ENCODE data around the gene CBLB. TPM values are rescaled to one million over a fixed set of nuclear protein-coding genes. Genes with fewer than 3 reads are reported as not detected.
A peak's percentile ranks its signal among the peaks of the same experiment; 100 is the strongest.

The CBLB gene
- total and polyA plus RNA-seq, 2 donors (not counting 1 experiment from before 2014, with no cell fraction given), result 26.9 to 28.5 TPM

GRCh38 chr3:105700575-105700974 is 168.2 kb downstream of the CBLB start:
- Histone ChIP-seq H3K4me3 (replicated peaks in 1 of 4; ENCODE audit: control extremely low read depth in 1 of 4, insufficient read depth in 1 of 4, low read depth in 3 of 4, low read length in 4 of 4) (no peak overlapping the region), H3K27ac (ENCODE audit: insufficient read depth, low read length) (no peak overlapping the region), H4K20me1 (ENCODE audit: control insufficient read depth, extremely low read depth, insufficient read depth, low read length) (no peaks in the 10 kb centered on the region), H3K4me2 (ENCODE audit: extremely low read depth, insufficient read depth, low read length) (no peak overlapping the region), H3K9ac (ENCODE audit: insufficient read depth, low read length) (no peak overlapping the region), H3K27me3 (ENCODE audit: control insufficient read depth, insufficient read depth, low read length) (no peaks in the 10 kb centered on the region), H3K4me1 (ENCODE audit: control insufficient read depth, extremely low read depth, insufficient read depth, low read length) (no peaks in the 10 kb centered on the region), H3K36me3 (ENCODE audit: control insufficient read depth, insufficient read depth, low read length) (no peaks in the 10 kb centered on the region), H2AFZ (ENCODE audit: low read length) (no peak overlapping the region), H3K79me2 (ENCODE audit: control insufficient read depth, insufficient read depth, low read length) (no peaks in the 10 kb centered on the region), H3K9me3 (ENCODE audit: control insufficient read depth, insufficient read depth, low read depth, low read length) (no peaks in the 10 kb centered on the region)
- no peak for TF ChIP-seq EZH2 (IDR thresholded peaks at IDR 0.05; ENCODE audit: low read length, missing control alignments)
- TF ChIP-seq, protein P1, sequence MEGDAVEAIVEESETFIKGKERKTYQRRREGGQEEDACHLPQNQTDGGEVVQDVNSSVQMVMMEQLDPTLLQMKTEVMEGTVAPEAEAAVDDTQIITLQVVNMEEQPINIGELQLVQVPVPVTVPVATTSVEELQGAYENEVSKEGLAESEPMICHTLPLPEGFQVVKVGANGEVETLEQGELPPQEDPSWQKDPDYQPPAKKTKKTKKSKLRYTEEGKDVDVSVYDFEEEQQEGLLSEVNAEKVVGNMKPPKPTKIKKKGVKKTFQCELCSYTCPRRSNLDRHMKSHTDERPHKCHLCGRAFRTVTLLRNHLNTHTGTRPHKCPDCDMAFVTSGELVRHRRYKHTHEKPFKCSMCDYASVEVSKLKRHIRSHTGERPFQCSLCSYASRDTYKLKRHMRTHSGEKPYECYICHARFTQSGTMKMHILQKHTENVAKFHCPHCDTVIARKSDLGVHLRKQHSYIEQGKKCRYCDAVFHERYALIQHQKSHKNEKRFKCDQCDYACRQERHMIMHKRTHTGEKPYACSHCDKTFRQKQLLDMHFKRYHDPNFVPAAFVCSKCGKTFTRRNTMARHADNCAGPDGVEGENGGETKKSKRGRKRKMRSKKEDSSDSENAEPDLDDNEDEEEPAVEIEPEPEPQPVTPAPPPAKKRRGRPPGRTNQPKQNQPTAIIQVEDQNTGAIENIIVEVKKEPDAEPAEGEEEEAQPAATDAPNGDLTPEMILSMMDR (conservative IDR thresholded peaks at IDR 0.05 in 1 of 2, IDR thresholded peaks at IDR 0.05 in 1 of 2; ENCODE audit: low read depth in 1 of 2, low read length in 2 of 2), result no peak
- DNase-seq (ENCODE audit: low read depth in 2 of 2), result no peak

DNA sequence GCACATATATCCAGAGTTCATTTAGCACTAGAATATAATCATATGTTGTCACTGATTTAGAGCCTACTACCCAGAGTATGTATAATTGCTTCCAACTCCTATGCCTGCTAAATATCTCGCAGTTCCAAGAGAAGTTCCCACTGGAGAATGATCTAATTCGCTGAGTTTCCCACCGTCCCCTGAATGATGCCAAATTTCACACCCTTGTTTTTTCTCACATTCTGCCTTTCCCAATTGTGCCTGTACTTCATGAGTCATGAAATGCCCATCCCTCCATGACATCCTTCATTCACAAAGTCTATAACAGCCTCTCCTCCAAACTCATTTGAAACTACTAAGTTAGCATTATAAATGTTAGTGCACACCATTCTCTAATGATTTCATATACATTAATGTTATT is 177.2 kb downstream of the CBLB start:
- Histone ChIP-seq H4K20me1 (ENCODE audit: control insufficient read depth, extremely low read depth, insufficient read depth, low read length) (no peaks in the 10 kb centered on the region), H3K4me3 (replicated peaks in 1 of 4; ENCODE audit: control extremely low read depth in 1 of 4, insufficient read depth in 1 of 4, low read depth in 3 of 4, low read length in 4 of 4) (no peak overlapping the region), H3K79me2 (ENCODE audit: control insufficient read depth, insufficient read depth, low read length) (no peaks in the 10 kb centered on the region), H3K9ac (ENCODE audit: insufficient read depth, low read length) (no peak overlapping the region), H3K36me3 (ENCODE audit: control insufficient read depth, insufficient read depth, low read length) (peaks cover 2% of the 10 kb centered on the region), H3K9me3 (ENCODE audit: control insufficient read depth, insufficient read depth, low read depth, low read length) (no peaks in the 10 kb centered on the region), H3K27me3 (ENCODE audit: control insufficient read depth, insufficient read depth, low read length) (no peaks in the 10 kb centered on the region), H3K4me1 (ENCODE audit: control insufficient read depth, extremely low read depth, insufficient read depth, low read length) (no peaks in the 10 kb centered on the region), H3K27ac (ENCODE audit: insufficient read depth, low read length) (no peak overlapping the region), H2AFZ (ENCODE audit: low read length) (no peak overlapping the region), H3K4me2 (ENCODE audit: extremely low read depth, insufficient read depth, low read length) (no peak overlapping the region)
- DNase-seq (ENCODE audit: low read depth in 2 of 2), result peak in 1 of 2 donors; percentile 16
- TF ChIP-seq, protein P1 (conservative IDR thresholded peaks at IDR 0.05 in 1 of 2, IDR thresholded peaks at IDR 0.05 in 1 of 2; ENCODE audit: low read depth in 1 of 2, low read length in 2 of 2), result no peak
- TF ChIP-seq EZH2 (IDR thresholded peaks at IDR 0.05; ENCODE audit: low read length, missing control alignments), result no peak

- TF ChIP-seq EZH2 (IDR thresholded peaks at IDR 0.05; ENCODE audit: low read length, missing control alignments), result no peak
- TF ChIP-seq, protein P1 (conservative IDR thresholded peaks at IDR 0.05 in 1 of 2, IDR thresholded peaks at IDR 0.05 in 1 of 2; ENCODE audit: low read depth in 1 of 2, low read length in 2 of 2), result no peak
- no peaks in the 10 kb centered on the region for H3K27me3 ChIP-seq (ENCODE audit: control insufficient read depth, insufficient read depth, low read length)
- peak in 1 of 2 donors; percentile 33 for DNase-seq (ENCODE audit: low read depth in 2 of 2)
- H3K4me1 ChIP-seq (ENCODE audit: control insufficient read depth, extremely low read depth, insufficient read depth, low read length), result no peaks in the 10 kb centered on the region
- no peak overlapping the region for H3K4me3 ChIP-seq (replicated peaks in 1 of 4; ENCODE audit: control extremely low read depth in 1 of 4, insufficient read depth in 1 of 4, low read depth in 3 of 4, low read length in 4 of 4)
- peaks cover 2% of the 10 kb centered on the region for H3K36me3 ChIP-seq (ENCODE audit: control insufficient read depth, insufficient read depth, low read length)
- H3K79me2 ChIP-seq (ENCODE audit: control insufficient read depth, insufficient read depth, low read length), result no peaks in the 10 kb centered on the region
- no peak overlapping the region for H2AFZ ChIP-seq (ENCODE audit: low read length)
- H3K27ac ChIP-seq (ENCODE audit: insufficient read depth, low read length), result no peak overlapping the region
- H4K20me1 ChIP-seq (ENCODE audit: control insufficient read depth, extremely low read depth, insufficient read depth, low read length), result no peaks in the 10 kb centered on the region
- no peak overlapping the region for H3K9ac ChIP-seq (ENCODE audit: insufficient read depth, low read length)
- H3K4me2 ChIP-seq (ENCODE audit: extremely low read depth, insufficient read depth, low read length), result no peak overlapping the region
- no peaks in the 10 kb centered on the region for H3K9me3 ChIP-seq (ENCODE audit: control insufficient read depth, insufficient read depth, low read depth, low read length)
Measured at GRCh38 chr3:105691053-105691452, 177.8 kb downstream of the CBLB start.
